ENCODE data around the gene DNAJC12.
"Not testable (repeated sequence)": the region's sequence is repeated elsewhere in the genome, so short reads cannot be mapped to it uniquely, and the experiment has no call there.

Gene DNAJC12

DNA sequence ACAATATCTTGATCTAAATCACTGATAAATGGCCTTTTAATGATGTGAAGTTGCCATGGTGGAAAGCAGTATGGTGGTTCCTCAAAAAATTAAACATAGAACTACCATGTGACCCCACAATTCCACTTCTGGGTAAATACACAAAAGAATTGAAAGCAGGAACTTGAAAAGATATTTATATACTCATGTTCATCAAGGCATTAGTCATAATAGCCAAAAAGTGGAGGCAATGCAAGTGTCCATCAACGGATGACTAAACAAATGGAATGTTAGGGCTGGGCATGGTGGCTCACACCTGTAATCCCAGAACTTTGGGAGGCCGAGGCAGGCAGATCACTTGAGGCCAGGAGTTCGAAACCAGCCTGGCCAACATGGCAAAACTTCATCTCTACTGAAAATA is 2.0 kb upstream of the DNAJC12 start:
- no peak for DNase-seq (ENCODE audit: low read depth)

DNA sequence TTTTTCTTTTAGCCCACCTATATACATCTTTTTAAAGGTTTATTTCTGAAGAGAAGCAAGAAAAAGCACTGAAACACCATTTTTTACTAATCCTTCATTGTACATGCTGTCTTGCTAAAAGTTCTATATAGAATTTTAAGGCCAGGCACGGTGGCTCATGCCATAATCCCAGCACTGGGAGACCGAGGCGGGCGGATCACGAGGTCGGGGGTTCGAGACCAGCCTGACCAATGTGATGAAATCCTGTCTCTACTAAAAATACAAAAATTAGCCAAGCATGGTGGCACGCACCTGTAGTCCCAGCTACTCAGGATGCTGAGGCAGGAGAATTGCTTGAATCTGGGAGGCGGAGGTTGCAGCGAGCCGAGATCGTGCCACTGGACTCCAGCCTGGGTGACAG is 1.5 kb upstream of the DNAJC12 start:
- DNase-seq (ENCODE audit: low read depth) = not testable (repeated sequence)

DNA sequence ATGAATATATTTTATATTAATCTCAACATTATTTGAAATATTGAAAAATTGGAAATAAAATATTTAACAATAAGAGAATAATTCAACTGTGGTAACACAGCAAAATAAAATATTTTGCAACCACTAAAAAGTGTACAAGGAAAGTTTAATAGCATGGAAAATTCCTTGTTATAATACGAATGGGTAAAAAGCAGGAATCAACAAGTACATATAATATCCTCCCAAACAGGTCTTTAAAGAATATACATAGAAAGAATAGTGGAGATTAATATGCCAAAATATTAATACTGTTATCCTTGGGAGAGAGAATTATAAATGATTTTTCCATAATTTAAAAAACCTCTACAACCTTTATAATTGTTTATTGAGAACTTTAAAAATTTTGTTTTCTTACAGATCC is 1.0 kb downstream of the DNAJC12 start:
- DNase-seq (ENCODE audit: low read depth) = no peak

DNA sequence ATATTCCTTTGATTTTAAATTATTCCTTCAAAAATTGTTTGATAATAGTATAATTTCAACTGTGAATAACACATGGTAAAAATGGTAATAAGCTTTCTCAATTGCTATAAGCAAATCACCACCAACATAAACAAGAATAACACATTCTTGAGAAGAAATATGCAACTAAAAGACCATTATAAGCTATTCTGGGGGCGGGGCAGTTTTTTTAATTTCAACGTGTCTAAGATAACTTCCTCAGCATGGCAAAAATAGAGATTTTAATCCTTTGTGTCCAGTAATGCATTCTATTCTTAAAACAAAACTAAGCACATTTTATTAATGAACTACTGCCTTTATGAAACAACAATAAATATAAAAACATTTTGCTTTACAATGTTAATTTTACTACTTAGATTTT is 1.5 kb downstream of the DNAJC12 start:
- no peak for DNase-seq (ENCODE audit: low read depth)

DNA sequence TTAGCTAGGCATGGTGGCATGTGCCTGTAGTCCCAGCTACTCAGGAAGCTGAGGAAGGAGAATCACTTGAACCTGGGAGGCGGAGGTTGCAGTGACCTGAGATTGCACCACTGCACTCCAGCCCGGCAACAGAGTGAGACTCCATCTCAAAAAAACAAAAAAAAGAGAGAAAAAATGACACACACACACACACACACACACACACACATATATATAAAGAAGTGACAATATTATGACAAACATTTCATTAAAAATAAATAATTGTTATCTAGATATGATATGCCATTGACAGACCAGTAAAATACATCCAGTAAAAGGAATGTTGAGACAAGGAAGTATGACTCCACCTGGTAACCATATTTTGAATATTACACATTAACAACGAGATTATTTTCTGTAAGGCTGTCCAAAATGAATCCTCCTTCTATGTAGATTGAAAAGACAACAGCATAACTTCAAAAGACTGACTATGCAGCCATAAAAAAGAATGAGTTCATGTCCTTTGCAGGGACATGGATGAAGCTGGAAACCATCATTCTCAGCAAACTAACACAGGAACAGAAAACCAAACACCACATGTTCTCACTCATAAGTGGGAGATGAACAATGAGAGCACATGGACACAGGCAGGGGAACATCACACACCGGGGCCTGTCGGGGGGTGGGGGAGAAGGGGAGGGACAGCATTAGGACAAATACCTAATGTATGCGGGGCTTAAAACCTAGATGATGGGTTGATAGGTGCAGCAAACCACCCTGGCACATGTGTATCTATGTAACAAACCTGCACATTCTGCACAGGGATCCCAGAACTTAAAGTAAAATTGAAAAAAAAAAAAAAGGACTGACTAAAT is 2.2 kb downstream of the DNAJC12 start:
- DNase-seq (ENCODE audit: low read depth) = not testable (repeated sequence)

DNA sequence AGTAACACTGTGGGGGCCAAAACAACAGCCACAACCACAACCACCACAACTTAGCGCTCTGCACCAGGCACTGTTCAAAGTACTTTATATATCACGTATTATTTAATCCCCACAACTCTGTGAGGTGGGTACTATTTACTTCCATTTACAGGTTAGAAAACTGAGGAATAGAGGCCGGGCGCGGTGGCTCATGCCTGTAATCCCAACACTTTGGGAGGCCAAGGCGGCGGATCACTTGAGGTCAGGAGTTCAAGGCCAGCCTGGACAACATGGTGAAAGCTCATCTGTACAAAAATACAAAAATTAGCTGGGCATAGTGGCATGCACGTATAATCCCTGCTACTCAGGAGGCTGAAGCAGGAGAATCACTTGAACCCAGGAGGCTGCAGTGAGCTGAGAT is 3.6 kb downstream of the DNAJC12 start:
- no peak for DNase-seq (ENCODE audit: low read depth)

DNA sequence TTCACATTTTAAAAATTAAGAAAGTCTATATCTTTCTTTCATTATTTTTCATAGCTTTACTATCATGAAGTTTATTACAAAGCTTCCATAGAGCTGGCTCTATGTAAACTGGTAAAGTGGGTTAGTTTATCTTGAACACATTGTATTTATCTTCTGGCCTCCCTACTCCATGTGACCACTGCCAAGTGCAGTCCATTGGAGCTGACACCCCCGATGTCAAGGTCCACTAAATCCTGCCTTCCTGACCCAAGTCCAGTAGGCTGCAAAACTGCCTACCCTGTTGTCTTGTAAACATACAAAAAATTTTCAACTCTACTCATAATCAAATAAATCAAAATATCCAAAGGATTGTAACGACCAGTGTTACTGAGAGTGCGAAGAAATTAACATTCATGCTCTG is 10.2 kb downstream of the DNAJC12 start:
- no peak for DNase-seq (ENCODE audit: low read depth)

DNA sequence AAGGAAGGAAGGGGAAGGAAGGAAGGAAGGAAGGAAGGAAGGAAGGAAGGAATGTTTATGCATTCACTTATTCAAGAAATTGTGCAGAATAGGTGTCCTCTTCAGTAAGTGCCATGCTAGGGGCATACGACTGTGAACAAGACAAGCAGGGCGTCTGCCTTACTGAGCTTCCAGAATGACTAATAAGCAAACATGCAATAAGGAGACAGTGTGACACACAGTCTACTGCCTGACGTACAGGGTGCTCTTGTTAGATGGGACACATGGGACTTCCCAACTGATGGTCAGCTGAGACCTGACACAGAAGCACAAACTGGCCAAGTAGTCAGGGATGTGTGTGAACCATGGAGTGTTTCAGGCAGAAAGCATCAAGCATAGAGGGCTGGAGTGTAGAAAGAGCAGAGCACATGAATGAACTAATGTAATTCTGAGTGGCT is 18.2 kb downstream of the DNAJC12 start:
- peak; percentile 39 for DNase-seq (ENCODE audit: low read depth)

DNA sequence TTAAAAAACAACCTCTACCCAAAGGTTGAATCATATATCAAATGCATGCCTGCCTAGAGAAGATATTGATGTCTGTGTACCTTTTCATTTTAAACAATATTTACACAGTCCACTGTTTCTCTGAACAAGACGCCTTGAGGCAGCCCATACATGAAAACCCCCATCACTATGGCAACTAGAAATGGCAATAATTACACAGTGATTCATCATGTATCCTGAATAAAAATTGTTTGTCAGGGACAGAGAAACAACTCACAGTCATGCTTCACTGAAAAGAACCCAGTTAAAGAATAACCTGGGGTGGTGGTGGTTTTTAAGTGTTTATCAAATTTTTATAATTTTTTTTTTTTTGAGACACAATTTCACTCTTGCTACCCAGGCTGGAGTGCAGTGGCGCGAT is 19.7 kb downstream of the DNAJC12 start:
- peak; percentile 28 for DNase-seq (ENCODE audit: low read depth)

DNA sequence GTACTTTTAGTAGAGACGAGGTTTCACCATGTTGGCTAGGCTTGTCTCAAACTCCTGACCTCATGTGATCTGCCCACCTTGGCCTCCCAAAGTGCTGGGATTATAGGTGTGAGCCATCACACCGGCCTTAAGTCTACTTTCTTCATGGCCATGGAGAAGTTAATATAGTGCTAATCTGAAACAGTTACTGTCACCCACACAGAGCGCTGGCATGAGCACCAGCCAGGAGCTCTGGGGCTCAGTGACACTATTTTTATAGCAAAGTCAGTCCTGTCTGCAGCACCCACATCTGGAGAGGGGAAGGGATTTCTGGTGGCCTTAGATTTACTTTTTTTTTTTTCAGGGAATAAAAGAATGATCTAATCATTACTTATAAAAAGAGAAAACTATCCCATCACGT is 21.3 kb downstream of the DNAJC12 start:
- no peak for DNase-seq (ENCODE audit: low read depth)

DNA sequence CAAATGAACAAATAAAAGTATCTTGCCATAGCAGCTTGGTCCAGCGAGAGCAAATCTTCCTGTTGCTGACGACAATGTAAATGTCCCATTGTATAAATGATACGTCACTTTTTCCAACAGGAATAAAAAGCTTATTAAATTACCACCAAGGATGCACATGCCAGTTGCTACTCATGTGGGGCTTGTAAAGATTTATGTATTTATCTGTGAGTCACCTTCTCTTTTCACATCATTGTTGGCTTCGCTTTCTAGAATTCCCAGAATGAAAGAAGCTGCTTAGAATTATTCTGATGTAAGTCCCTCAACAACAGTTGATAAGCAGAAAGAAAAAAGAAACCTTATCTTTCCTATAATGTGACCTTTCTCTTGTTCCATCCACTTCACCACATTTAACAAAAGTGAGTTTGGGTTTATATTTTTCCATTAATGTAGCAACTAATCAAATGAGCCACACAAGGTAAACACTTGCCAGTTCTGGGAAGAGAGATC is 22.4 kb downstream of the DNAJC12 start:
- DNase-seq (ENCODE audit: low read depth) = peak; percentile 26

DNA sequence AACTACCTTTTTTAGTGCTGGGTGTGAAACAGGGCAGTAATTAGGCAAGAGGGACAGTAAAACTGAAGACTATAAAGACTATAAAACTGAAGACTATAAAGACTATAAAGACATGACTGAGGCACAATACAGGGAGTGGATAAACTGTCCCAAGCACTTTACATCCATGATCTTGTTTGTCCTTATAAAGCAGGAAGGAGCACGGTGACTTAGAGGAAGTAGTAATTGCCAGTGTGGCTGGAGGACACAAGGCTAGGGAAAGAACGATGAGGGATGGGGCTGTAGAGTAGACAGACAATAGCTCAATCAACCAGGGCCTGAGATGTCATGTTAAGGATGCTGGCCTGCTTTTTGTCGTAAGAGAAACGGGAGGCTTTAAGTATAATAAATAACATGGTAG is 26.0 kb downstream of the DNAJC12 start:
- DNase-seq (ENCODE audit: low read depth) = no peak

DNA sequence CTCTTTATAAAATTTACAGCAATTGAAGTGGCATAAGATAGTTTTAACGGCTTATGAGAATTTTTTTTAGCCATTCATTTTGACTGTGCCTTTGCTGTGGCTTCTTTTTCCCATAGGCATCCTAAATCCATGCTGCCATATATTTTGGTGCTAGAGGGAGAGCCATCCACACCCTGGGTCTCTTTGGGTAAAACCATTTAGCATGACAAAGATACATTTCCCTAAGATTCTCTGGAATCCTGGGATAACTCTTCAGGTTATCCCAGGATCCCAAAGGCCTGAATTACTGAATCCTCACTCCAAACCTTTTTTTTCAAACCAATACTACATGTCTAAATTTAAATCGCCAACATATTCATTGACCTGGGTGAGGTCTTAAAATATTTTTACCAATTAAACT is 28.9 kb downstream of the DNAJC12 start:
- no peak for DNase-seq (ENCODE audit: low read depth)

DNA sequence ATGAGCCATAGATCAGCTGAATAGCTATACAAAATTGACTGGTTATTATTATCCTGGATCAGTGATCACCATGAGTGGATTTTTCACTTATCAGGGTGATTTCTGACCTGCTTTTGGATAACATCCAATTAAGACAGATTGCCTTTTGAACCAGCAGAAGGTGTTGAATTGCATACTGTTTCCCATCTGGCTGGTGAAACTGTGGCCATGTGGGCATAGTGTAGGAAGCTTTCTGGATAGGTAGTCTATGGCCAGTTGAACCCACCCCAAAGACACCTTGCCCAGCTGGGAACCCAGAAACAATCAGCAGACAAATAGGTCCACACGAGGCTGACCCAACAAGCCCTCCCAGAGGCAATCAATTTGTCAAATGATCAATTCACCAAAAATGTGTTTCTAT is 29.3 kb downstream of the DNAJC12 start:
- no peak for DNase-seq (ENCODE audit: low read depth)

DNA sequence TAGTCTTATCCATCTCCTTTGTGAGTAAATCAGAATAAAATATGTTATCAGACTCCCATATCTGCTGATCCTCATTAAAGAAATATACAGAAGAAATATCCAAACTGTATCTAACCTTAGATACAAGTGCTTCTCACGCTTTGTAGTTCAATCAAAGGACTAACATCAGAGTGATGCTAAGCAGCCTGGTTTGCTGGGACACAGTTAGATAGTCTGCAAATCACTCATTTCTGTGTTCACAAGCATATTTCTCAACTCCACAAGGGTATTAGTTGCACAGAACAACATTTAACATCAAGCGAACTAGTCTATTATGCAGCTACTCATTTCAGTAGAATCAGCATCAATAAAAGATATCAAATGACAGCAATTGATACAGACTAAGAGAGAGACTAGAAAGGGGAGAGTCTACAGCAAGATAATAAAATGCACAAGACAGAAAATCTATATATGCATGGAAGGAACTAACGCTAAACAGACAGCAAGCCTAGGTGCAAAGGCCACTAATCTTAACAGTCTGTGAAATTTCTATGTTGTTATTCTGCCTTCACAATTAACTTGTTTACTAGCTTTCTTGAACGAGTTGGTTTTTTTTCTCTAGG is 30.0 kb downstream of the DNAJC12 start:
- DNase-seq (ENCODE audit: low read depth) = no peak

DNA sequence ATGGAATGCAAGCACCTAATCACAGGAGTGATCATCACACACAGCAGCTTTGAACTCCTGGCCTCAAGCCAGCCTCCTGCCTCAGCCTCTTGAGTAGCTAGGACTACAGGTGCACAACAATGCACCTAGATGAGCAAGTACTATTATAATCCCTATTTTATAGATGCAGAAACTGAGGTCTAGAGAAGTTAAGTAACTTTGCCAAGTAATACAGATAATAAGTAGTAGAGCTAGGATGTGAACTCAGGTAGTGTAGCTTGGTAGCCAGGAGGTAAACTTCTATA is 33.7 kb downstream of the DNAJC12 start:
- no peak for DNase-seq (ENCODE audit: low read depth)

DNA sequence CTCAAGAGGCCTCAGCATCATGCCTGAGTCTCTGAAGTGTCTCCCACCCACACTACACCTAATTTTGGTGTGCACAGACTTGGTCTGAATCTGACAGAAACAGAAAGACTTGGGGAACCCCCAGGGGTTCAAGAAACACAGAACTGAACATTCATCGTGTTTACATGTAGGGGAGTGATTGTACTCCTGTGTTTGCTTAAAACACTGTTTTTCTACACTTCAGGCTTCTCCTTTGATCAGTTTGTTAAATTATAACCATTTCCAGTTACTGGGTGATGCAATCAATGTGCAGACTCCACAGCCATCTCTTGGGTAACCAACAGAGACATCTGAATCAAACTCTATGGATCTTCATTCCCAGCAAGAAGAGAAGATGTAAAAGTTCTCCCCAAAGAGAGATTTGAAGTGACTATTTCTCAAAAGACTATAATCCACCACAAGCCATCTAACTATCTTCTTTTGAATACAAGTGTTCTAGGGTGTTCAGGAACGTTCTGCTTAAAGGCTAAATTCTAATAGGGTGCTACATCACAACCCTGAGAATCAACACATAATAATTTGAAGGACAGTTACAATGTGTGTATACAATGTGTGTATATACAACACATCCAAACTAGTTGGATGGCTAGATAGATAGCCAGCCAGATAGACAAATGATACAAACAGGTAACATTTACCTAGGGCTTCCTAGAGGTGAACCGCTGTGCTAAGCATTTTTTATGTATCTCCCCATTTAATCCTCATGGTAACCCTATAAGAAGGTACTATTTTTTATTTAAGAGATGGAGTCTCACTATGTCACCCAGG is 34.2 kb downstream of the DNAJC12 start:
- no peak for DNase-seq (ENCODE audit: low read depth)

DNA sequence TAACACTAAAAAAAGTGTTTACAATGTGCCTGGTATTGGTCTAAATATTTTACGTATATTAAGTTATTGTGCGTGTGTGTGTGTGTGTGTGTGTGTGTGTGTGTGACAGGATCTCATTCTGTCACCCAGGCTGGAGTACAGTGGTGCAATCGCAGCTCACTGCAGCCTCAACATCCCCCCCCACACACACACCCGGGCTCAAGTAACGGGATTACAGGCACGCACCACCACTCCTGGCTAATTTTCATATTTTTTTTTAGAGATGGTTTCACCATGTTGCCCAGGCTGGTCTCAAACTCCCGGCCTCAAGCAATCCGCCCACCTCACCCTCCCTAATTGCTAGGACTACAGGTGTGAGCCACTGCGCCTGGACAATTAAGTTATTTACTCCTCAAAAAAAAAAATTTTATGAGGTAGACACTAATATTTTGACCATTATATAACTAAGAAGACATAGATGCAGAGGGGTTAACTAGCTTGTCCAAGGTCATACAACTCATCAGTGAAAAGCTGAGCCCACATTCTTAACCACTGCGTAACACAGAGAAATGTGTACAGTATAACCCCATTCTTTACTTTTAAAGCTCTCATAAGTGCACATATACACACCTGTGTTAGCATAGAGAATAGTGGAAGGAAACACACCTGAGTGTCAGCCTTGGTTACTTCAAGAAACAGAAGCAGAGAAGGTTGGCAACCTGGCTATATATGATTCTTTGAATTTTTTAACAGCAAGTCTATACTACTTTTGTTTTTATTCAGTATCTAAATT is 35.0 kb downstream of the DNAJC12 start:
- no peak for DNase-seq (ENCODE audit: low read depth)

DNA sequence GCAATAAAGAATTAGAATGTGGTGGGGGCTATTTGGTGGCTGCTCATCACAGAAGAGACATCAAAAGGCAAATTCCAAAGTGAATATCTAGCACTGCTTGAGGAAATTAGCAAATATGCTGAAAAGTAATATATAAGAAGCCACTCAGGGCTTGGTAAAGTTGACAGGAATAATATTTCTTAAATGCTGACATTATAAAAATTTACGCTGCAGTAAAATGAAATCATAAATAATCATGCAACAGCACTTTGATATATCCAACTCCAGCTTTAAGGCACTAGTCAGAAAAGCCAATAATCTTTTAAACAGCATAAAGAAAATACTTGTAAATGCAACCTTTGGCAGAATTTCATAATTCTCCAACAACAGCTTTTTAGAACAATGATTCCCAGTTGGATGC is 36.9 kb downstream of the DNAJC12 start:
- DNase-seq (ENCODE audit: low read depth) = no peak

DNA sequence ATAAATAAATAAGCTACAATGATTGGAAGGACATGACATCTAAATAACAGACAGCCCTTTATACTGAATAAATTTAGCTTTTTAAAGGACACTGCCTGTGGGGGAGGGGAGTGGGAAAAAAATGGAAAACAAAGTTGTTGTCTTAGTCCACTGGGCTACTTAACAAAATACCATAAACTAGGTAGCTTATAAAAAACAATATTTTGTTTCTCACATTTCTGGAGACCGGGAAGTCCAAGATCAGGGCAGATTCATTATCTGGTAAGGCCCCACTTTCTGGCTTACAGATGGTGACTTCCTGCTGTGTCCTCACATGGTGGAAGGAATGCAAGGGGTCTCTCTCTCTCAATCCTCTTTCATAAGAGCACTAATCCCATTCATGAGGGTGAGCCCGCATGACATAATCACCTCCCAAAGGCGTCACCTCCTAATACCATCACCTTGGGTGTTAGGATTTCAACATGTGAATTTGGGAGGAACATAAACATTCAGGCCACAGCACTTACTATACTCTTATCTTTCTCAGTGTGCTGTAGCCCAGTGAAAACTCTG is 43.0 kb downstream of the DNAJC12 start:
- no peak for DNase-seq (ENCODE audit: low read depth)

DNA sequence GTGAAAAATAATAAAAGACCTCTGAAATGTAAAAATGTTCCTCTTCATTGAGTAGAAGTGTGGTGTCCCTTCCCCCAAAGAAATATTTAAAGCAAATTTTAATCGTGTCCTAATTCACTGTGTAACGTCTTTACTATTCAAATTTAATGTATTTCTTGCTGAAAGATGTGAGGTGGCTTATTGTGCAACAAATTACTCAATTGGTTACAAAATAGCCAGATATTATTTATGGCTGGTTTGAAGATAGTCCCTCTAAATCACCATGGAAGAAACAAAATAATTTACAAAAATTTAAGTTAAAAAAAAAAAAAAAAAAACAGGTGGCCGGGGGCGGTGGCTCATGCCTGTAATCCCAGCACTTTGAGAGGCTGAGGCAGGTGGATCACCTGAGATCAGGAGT is 43.7 kb downstream of the DNAJC12 start:
- DNase-seq (ENCODE audit: low read depth) = no peak

DNA sequence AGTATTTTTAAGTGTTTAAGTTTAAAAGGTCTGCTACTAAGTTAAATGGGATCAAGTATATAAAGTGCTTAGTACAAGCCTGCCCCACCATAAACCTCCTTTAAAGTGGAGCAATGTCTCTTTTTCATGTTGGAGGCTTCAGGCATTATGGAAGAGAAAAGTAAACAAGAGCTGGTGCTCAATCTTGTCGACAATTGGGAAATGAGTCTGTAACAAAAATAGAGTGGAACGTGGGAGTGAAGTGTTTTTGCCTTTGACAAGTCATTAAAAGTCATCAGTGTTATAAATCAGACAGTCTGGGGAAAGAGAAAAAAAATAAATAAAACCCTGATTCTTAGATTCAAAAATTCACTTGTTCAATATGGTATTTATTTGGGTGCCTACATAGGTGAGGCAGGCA is 44.7 kb downstream of the DNAJC12 start:
- no peak for DNase-seq (ENCODE audit: low read depth)
